GM12891 (cell line): ENCODE results near the gene MAEA.

Source experiments
- PAX5 ChIP-seq: IDR thresholded peaks from 2 replicates; pipeline ENCODE4 v1.6.1; 2011; ENCODE audit warnings: low read length, moderate library complexity, mild to moderate bottlenecking; ENCODE audit not compliant: insufficient read depth, severe bottlenecking
- POLR2A ChIP-seq: IDR thresholded peaks from 2 replicates; pipeline ENCODE4 v1.6.1; 2011; ENCODE audit warnings: low read depth, low read length, control low read depth
- POLR2AphosphoS5 ChIP-seq: IDR thresholded peaks from 2 replicates; pipeline ENCODE4 v1.6.1; 2011; ENCODE audit warnings: low read depth, low read length, control low read depth
- POU2F2 ChIP-seq: IDR thresholded peaks from 2 replicates; pipeline ENCODE4 v1.6.1; 2011; ENCODE audit warnings: low read depth, mild to moderate bottlenecking, control low read depth, low read length, moderate library complexity
- SPI1 ChIP-seq: IDR thresholded peaks from 2 replicates; pipeline ENCODE4 v1.6.1; 2011; ENCODE audit warnings: low read depth, low read length, control low read depth
- TAF1 ChIP-seq: IDR thresholded peaks from 2 replicates; pipeline ENCODE4 v1.6.1; 2011; ENCODE audit warnings: low read depth, low read length, control low read depth

GRCh38 chr4:1285790-1286553, 3.7 kb upstream of the MAEA start:
- TF ChIP-seq POLR2AphosphoS5 (no peak), POLR2A (no peak), POU2F2 (no peak), SPI1 (no peak), PAX5 (no peak), TAF1 (no peak)
